ENCODE measurements around the gene TBCB.

- no peak for TF ChIP-seq CTCF (IDR thresholded peaks at IDR 0.05; ENCODE audit: low read length)
- no peak for TF ChIP-seq EZH2 (optimal IDR thresholded peaks at IDR 0.05; ENCODE audit: low read depth, low read length)
Measured at GRCh38 chr19:36081385-36081784, 33.9 kb upstream of the TBCB start.
